Left forelimb (tissue), 1 donor: Measurements from ENCODE around the gene SLC39A12.

Experiments
- DNase-seq: peaks from one replicate; pipeline ENCODE4 v3.0.0-alpha.2; 2018; ENCODE audit warnings: low spot score

SLC39A12 gene

GRCh38 chr10:18059826-18060559 is 108.3 kb downstream of the SLC39A12 start:
- no peak for DNase-seq

GRCh38 chr10:18066947-18067346 is 115.2 kb downstream of the SLC39A12 start:
- DNase-seq: no peak

- DNase-seq: no peak
These were observed 116.7 kb downstream of the SLC39A12 start for GRCh38 chr10:18068401-18068800.

- no peak for DNase-seq
These were observed 119.9 kb downstream of the SLC39A12 start for GRCh38 chr10:18071591-18071990.

GRCh38 chr10:18073314-18073713 is 121.6 kb downstream of the SLC39A12 start:
- DNase-seq: no peak

- DNase-seq: no peak
These were observed 124.2 kb downstream of the SLC39A12 start for GRCh38 chr10:18075881-18076280.

GRCh38 chr10:18079665-18080295 is 128.1 kb downstream of the SLC39A12 start:
- no peak for DNase-seq

- DNase-seq: no peak
These were observed 130.7 kb downstream of the SLC39A12 start for GRCh38 chr10:18082381-18082780.

GRCh38 chr10:18085855-18086254 is 134.1 kb downstream of the SLC39A12 start:
- no peak for DNase-seq

GRCh38 chr10:18086746-18087145 is 135.0 kb downstream of the SLC39A12 start:
- no peak for DNase-seq

GRCh38 chr10:18087355-18087754 is 135.6 kb downstream of the SLC39A12 start:
- no peak for DNase-seq
